IMR-90 (cell line): ENCODE results near the gene GALNT16. TPM values are rescaled to one million over a fixed set of nuclear protein-coding genes. Genes with fewer than 3 reads are reported as not detected.

Experiments used
- ATAC-seq: fragments of 200-7000 bp; cut with Tn5 transposase; 2 replicates; pipeline ENCODE4 v1.9.1; 2020; ENCODE audit warnings: low read depth, mild to moderate bottlenecking, moderate library complexity
- BruUV-seq: library from RNA; stranded (reverse); fragments of 400-500 nt; replicated peaks from 2 replicates; lab custom pipeline; 2021; lab: Mats Ljungman, UMichigan
- CTCF ChIA-PET: fragments of 300-600 bp; formaldehyde crosslinking; extraction: SDS; loops from one replicate; lab custom pipeline; 2021; ENCODE audit warnings: antibody characterized with exemption; lab: Yijun Ruan, JAX
- POLR2A ChIA-PET: fragments of 300-600 bp; sonication (Branson Sonifier 250); formaldehyde crosslinking; loops from one replicate; lab custom pipeline; 2022; ENCODE audit warnings: antibody characterized with exemption; ENCODE audit not compliant: unreplicated experiment; lab: Charles Lee
- DNase-seq: peaks from one replicate; pipeline ENCODE4 v3.0.0; 2013
- H2AFZ ChIP-seq: replicated peaks from 2 replicates; pipeline ENCODE3; 2013; ENCODE audit warnings: low read length, mild to moderate bottlenecking; ENCODE audit not compliant: poor library complexity
- H2AK5ac ChIP-seq: 2 replicates; pipeline ENCODE4 v1.6.1; 2013; ENCODE audit warnings: low read depth, low read length, inconsistent platforms
- H2AK9ac ChIP-seq: replicated peaks from 2 replicates; pipeline ENCODE3; 2013; ENCODE audit warnings: mild to moderate bottlenecking, low read depth, low read length, moderate library complexity; ENCODE audit not compliant: poor library complexity
- H2BK120ac ChIP-seq: 2 replicates; pipeline ENCODE4 v1.6.1; 2013; ENCODE audit warnings: low read depth, low read length, inconsistent platforms
- H2BK15ac ChIP-seq: 3 replicates; pipeline ENCODE4 v1.6.1; 2013; ENCODE audit warnings: low read depth, low read length, inconsistent platforms
- H2BK20ac ChIP-seq: 2 replicates; pipeline ENCODE4 v1.6.1; 2013; ENCODE audit warnings: low read depth, mild to moderate bottlenecking, inconsistent platforms, low read length, moderate library complexity
- H2BK5ac ChIP-seq: 2 replicates; pipeline ENCODE4 v1.6.1; 2013; ENCODE audit warnings: mild to moderate bottlenecking, low read depth, low read length, inconsistent platforms; ENCODE audit not compliant: poor library complexity, severe bottlenecking
- H3K14ac ChIP-seq: replicated peaks from 2 replicates; pipeline ENCODE4 v1.6.1; 2013; ENCODE audit warnings: low read depth, low read length, inconsistent platforms
- H3K18ac ChIP-seq: 2 replicates; pipeline ENCODE4 v1.6.1; 2013; ENCODE audit warnings: low read depth, low read length, control low read depth
- H3K23ac ChIP-seq: 2 replicates; pipeline ENCODE4 v1.6.1; 2013; ENCODE audit warnings: low read depth, low read length, inconsistent platforms
- H3K27ac ChIP-seq: 2 replicates; pipeline ENCODE4 v1.5.1; 2013; ENCODE audit warnings: mild to moderate bottlenecking, control low read depth, low read length; ENCODE audit not compliant: insufficient read depth
- H3K27me3 ChIP-seq: 2 replicates; pipeline ENCODE4 v1.6.1; 2013; ENCODE audit warnings: low read length; ENCODE audit not compliant: control insufficient read depth, insufficient read depth
- H3K36me3 ChIP-seq: 2 replicates; pipeline ENCODE4 v1.6.1; 2013; ENCODE audit warnings: low read length, mixed read lengths; ENCODE audit not compliant: control insufficient read depth, insufficient read depth
- H3K4ac ChIP-seq: 2 replicates; pipeline ENCODE4 v1.6.1; 2013; ENCODE audit warnings: low read depth, low read length, inconsistent platforms
- H3K4me1 ChIP-seq: 2 replicates; pipeline ENCODE4 v1.6.1; 2013; ENCODE audit warnings: low read length, mixed read lengths; ENCODE audit not compliant: control insufficient read depth, insufficient read depth
- H3K4me2 ChIP-seq: 2 replicates; pipeline ENCODE4 v1.6.1; 2013; ENCODE audit warnings: low read depth, mild to moderate bottlenecking, control low read depth, low read length, moderate library complexity
- H3K4me3 ChIP-seq: 2 replicates; pipeline ENCODE4 v1.5.1; 2013; ENCODE audit warnings: low read depth, mild to moderate bottlenecking, control low read depth, low read length, moderate library complexity; ENCODE audit not compliant: insufficient read depth
- H3K56ac ChIP-seq: 2 replicates; pipeline ENCODE4 v1.6.1; 2013; ENCODE audit warnings: low read length, inconsistent platforms; ENCODE audit not compliant: insufficient read depth; ENCODE audit errors: extremely low read depth
- H3K79me1 ChIP-seq, 2 experiments: 2 replicates each; pipeline ENCODE4 v1.6.1; 2013; ENCODE audit warnings: low read length in 2 of 2, inconsistent platforms in 1 of 2, low read depth in 1 of 2
- H3K9ac ChIP-seq: 2 replicates; pipeline ENCODE4 v1.6.1; 2013; ENCODE audit warnings: low read depth, low read length, control low read depth
- H3K9me1 ChIP-seq: 2 replicates; pipeline ENCODE4 v1.6.1; 2013; ENCODE audit warnings: low read length, inconsistent platforms; ENCODE audit not compliant: insufficient read depth
- H3K9me3 ChIP-seq: 2 replicates; pipeline ENCODE4 v1.6.1; 2013; ENCODE audit warnings: low read length; ENCODE audit not compliant: control insufficient read depth, insufficient read depth
- H4K20me1 ChIP-seq: 2 replicates; pipeline ENCODE4 v1.6.1; 2013; ENCODE audit warnings: low read length, inconsistent platforms; ENCODE audit not compliant: insufficient read depth
- H4K5ac ChIP-seq: 2 replicates; pipeline ENCODE4 v1.6.1; 2013; ENCODE audit warnings: mild to moderate bottlenecking, low read depth, low read length, control low read depth
- H4K8ac ChIP-seq, 2 experiments: 2 replicates each; pipeline ENCODE4 v1.6.1; 2013; ENCODE audit warnings: low read depth in 2 of 2, low read length in 2 of 2, control low read depth in 1 of 2, inconsistent platforms in 1 of 2
- H4K91ac ChIP-seq: 2 replicates; pipeline ENCODE4 v1.6.1; 2013; ENCODE audit warnings: low read depth, low read length, inconsistent platforms; ENCODE audit not compliant: insufficient read depth
- CHD1 ChIP-seq: IDR thresholded peaks from 2 replicates; pipeline ENCODE4 v1.6.1; 2012; ENCODE audit warnings: low read depth, low read length, improper control_type of control experiment
- ELK1 ChIP-seq: fragments of 150-350 bp; IDR thresholded peaks from 2 replicates; pipeline ENCODE4 v1.6.1; 2016; ENCODE audit warnings: low read depth, mild to moderate bottlenecking, low read length, moderate library complexity, borderline replicate concordance
- MAZ ChIP-seq: IDR thresholded peaks from 2 replicates; pipeline ENCODE4 v1.6.1; 2012; ENCODE audit warnings: low read depth, mild to moderate bottlenecking, low read length, improper control_type of control experiment, moderate library complexity, borderline replicate concordance
- NFE2L2 ChIP-seq: fragments of 150-350 bp; IDR thresholded peaks from 2 replicates; pipeline ENCODE4 v1.6.1; 2016; ENCODE audit warnings: low read depth, mild to moderate bottlenecking, low read length
- RFX5 ChIP-seq: IDR thresholded peaks from 2 replicates; pipeline ENCODE4 v1.8.0; 2012; ENCODE audit warnings: low read depth, mild to moderate bottlenecking, low read length, moderate library complexity
- SMC3 ChIP-seq: fragments of 150-350 bp; IDR thresholded peaks from 2 replicates; pipeline ENCODE4 v1.6.1; 2016; ENCODE audit warnings: low read depth, mild to moderate bottlenecking, antibody characterized with exemption, low read length, moderate library complexity
- WGBS, 2 experiments: methylation state at CpG; one replicate each; pipeline versions ENCODE4 v1.1.5 to v1.1.7; 2013; ENCODE audit warnings: missing lambda C conversion rate in 2 of 2; ENCODE audit not compliant: insufficient read length in 1 of 2; ENCODE audit errors: extremely low coverage in 2 of 2; 5-methylcytosine and 5-hydroxymethylcytosine counted together
- dilution Hi-C: fragments of 300-500 bp; cut with HindIII; formaldehyde crosslinking; loops from one replicate; pipeline ENCODE4 v1.14.3; 2018; ENCODE audit warnings: low sequenced_read_pairs; ENCODE audit not compliant: unreplicated experiment
- in situ Hi-C: fragments of 300-500 bp; cut with MboI; formaldehyde crosslinking; loops from 3 replicates; pipeline ENCODE4 v1.14.3; 2019; ENCODE audit warnings: low sequenced_read_pairs, inconsistent platforms, mixed read lengths
- intact Hi-C: fragments of 100-400 bp; cut with micrococcal nuclease; formaldehyde crosslinking; loops from 2 replicates; pipeline ENCODE4 v1.10.0; 2022
- polyA plus RNA-seq, 3 experiments: library from polyadenylated mRNA; depleted of rRNA; stranded (reverse); fragments of >200 nt; gene quantifications; 2 replicates each; pipeline ENCODE4 v1.2.3, GENCODE V29; 2012; ENCODE audit warnings: low replicate concordance in 1 of 3
- total RNA-seq: library from RNA; depleted of rRNA; stranded (reverse); fragments of >200 nt; gene quantifications from 2 replicates; pipeline ENCODE4 v1.2.3, GENCODE V29; 2012

Gene GALNT16
- total and polyA plus RNA-seq, 2 of the 4 experiments (the other 2 are of a cell fraction): 0.36 to 1.5 TPM

- ATAC-seq (no peak), DNase-seq (no peak)
- Histone ChIP-seq H2AFZ (no peak overlapping the region), H3K23ac (no peak overlapping the region), H3K4me2 (no peak overlapping the region), H2AK5ac (no peak overlapping the region), H3K4me1 (no peaks in the 10 kb centered on the region), H4K8ac (no peak overlapping the region), H4K20me1 (peaks cover 9% of the 10 kb centered on the region; the same call in 1 of the 2 replicates), H2BK20ac (no peak overlapping the region), H4K91ac (no peak overlapping the region), H3K27ac (no peak overlapping the region), H3K9me1 (no peaks in the 10 kb centered on the region), H3K4ac (no peak overlapping the region), H3K56ac (no peak overlapping the region), H4K5ac (no peak overlapping the region), H3K27me3 (no peaks in the 10 kb centered on the region), H3K4me3 (no peak overlapping the region), H3K14ac (no peak overlapping the region), H3K36me3 (peaks cover 17% of the 10 kb centered on the region), H2BK5ac (no peak overlapping the region), H3K9ac (no peak overlapping the region), H2AK9ac (no peak overlapping the region), H2BK15ac (no peak overlapping the region), H3K79me1 (peaks cover 14 to 17% of the 10 kb centered on the region in 2 experiments), H3K9me3 (no peaks in the 10 kb centered on the region), H2BK120ac (no peak overlapping the region), H3K18ac (no peak overlapping the region)
- no TSS peak for BruUV-seq
- in situ Hi-C loops (no loop called here), intact Hi-C loops (no loop called here), dilution Hi-C loops (no loop called here)
- TF ChIP-seq RFX5: no peak
- no peak for TF ChIP-seq CHD1
- no peak for TF ChIP-seq SMC3
- TF ChIP-seq MAZ: no peak
- TF ChIP-seq ELK1: no peak
- no peak for TF ChIP-seq NFE2L2
- ChIA-PET POLR2A (no interaction called here), CTCF (no interaction called here)
- WGBS, 2 experiments: 100% methylated on average over 2 to 3 of the region's 5 CpGs
Measured at GRCh38 chr14:69375722-69376121, 115.8 kb downstream of the GALNT16 start.
